Mesothelial cell of epicardium (in vitro differentiated cells): ENCODE measurements around the gene JPT2. TPM values are rescaled to one million over a fixed set of nuclear protein-coding genes. Genes with fewer than 3 reads are reported as not detected.

Experiments
- DNase-seq, 2 experiments: peaks; one replicate each; pipeline ENCODE4 v3.0.0; 2021; ENCODE audit warnings: low spot score in 2 of 2; ENCODE audit not compliant: unreplicated experiment in 2 of 2
- H3K27ac Mint-ChIP-seq: 2 replicates; pipeline ENCODE4 v1.8.0; 2021; ENCODE audit warnings: mixed read lengths
- H3K27me3 Mint-ChIP-seq: 2 replicates; pipeline ENCODE4 v1.8.0; 2021; ENCODE audit warnings: low read depth, mixed read lengths
- H3K36me3 Mint-ChIP-seq: 2 replicates; pipeline ENCODE4 v1.8.0; 2021; ENCODE audit warnings: mixed read lengths
- H3K4me1 Mint-ChIP-seq: 2 replicates; pipeline ENCODE4 v1.8.0; 2021; ENCODE audit warnings: mixed read lengths
- H3K4me3 Mint-ChIP-seq: 2 replicates; pipeline ENCODE4 v1.8.0; 2021; ENCODE audit warnings: mild to moderate bottlenecking, moderate library complexity, mixed read lengths
- H3K9me3 Mint-ChIP-seq: 2 replicates; pipeline ENCODE4 v1.8.0; 2021; ENCODE audit warnings: mixed read lengths
- total RNA-seq: library from RNA; stranded (reverse); gene quantifications from 3 replicates; pipeline ENCODE4 v1.2.1, GENCODE V29; 2021
- TF ChIP-seq, protein P1 (sequence below): fragments of 200-600 bp; sonication (generic); IDR thresholded peaks from one replicate; pipeline ENCODE4 v1.5.0; 2021; ENCODE audit warnings: antibody characterized with exemption; ENCODE audit not compliant: unreplicated experiment

JPT2 gene
- total RNA-seq, 1 donor from 2014 or later = 72.9 TPM

DNA sequence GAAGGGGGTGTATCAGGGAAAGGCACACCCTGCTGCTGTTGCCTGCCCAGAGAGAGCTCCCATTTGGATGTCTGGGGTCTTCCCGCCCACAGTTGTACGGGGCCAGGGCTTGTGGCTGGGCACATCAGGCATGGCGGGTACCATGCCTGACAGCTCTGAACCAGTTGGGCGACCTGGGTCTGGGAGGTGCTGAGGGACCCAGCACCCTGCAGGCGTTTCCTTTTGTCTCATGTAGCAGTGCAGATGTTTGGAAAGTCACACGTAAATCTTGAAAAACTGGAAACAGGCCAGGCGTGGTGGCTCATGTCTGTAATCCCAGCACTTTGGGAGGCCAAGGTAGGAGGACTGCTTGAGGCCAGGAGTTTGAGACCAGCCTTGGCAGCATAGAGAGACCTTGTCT lies 8.4 kb upstream of the JPT2 start:
- no peaks in the 10 kb centered on the region for H3K9me3 Mint-ChIP-seq
- H3K36me3 Mint-ChIP-seq = peaks cover 41% of the 10 kb centered on the region
- no peaks in the 10 kb centered on the region for H3K4me1 Mint-ChIP-seq
- no peak for DNase-seq
- no peak overlapping the region for H3K27ac Mint-ChIP-seq
- TF ChIP-seq, protein P1, sequence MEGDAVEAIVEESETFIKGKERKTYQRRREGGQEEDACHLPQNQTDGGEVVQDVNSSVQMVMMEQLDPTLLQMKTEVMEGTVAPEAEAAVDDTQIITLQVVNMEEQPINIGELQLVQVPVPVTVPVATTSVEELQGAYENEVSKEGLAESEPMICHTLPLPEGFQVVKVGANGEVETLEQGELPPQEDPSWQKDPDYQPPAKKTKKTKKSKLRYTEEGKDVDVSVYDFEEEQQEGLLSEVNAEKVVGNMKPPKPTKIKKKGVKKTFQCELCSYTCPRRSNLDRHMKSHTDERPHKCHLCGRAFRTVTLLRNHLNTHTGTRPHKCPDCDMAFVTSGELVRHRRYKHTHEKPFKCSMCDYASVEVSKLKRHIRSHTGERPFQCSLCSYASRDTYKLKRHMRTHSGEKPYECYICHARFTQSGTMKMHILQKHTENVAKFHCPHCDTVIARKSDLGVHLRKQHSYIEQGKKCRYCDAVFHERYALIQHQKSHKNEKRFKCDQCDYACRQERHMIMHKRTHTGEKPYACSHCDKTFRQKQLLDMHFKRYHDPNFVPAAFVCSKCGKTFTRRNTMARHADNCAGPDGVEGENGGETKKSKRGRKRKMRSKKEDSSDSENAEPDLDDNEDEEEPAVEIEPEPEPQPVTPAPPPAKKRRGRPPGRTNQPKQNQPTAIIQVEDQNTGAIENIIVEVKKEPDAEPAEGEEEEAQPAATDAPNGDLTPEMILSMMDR = no peak
- no peaks in the 10 kb centered on the region for H3K27me3 Mint-ChIP-seq
- no peak overlapping the region for H3K4me3 Mint-ChIP-seq

DNA sequence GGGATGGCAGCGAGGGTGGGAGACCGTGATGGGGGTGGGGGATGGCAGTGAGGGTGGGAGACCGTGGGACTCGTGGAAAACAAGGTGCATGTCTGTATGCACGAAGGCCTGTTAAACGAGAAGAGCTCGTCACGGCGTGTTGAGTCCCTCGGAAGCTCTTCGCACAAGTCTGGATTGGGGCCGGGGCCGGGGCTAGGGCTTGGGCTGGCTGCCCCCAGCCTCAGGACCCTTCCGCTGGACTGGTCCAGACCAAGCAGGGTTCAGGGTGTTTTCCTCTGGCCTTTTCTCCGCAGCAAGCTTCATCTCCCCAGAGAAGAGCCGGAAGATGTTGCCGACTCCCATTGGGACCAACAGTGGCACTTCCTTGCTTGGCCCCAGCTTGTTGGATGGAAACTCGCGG lies 7.7 kb upstream of the JPT2 start:
- Mint-ChIP-seq H3K36me3 (peaks cover 41% of the 10 kb centered on the region), H3K27me3 (no peaks in the 10 kb centered on the region), H3K4me1 (no peaks in the 10 kb centered on the region), H3K27ac (no peak overlapping the region), H3K9me3 (no peaks in the 10 kb centered on the region), H3K4me3 (no peak overlapping the region)
- no peak for DNase-seq
- TF ChIP-seq, protein P1 = no peak

DNA sequence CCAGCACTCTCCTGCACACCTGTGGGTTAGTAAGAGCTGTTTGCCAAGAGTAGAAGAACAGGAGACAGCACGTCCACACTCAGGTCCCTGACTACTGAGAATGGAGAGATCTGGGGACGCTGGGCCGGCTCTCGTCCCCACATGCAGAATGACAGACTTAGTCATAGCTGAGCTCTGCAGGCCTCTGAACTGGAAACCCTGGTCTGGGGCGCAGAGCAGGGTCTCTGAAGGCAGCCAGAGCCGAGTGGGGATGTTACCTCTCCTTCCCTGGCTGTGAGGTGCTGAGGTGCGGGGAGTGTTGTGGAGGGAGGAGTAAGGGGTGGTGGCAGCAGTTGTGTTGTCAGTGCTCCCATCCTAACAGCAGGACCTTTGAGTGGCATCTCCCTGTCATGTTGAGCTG lies 7.2 kb upstream of the JPT2 start:
- Mint-ChIP-seq H3K9me3 (no peaks in the 10 kb centered on the region), H3K4me3 (no peak overlapping the region), H3K4me1 (no peaks in the 10 kb centered on the region), H3K27ac (no peak overlapping the region), H3K27me3 (no peaks in the 10 kb centered on the region), H3K36me3 (peaks cover 44% of the 10 kb centered on the region)
- DNase-seq = no peak
- TF ChIP-seq, protein P1 = no peak

DNA sequence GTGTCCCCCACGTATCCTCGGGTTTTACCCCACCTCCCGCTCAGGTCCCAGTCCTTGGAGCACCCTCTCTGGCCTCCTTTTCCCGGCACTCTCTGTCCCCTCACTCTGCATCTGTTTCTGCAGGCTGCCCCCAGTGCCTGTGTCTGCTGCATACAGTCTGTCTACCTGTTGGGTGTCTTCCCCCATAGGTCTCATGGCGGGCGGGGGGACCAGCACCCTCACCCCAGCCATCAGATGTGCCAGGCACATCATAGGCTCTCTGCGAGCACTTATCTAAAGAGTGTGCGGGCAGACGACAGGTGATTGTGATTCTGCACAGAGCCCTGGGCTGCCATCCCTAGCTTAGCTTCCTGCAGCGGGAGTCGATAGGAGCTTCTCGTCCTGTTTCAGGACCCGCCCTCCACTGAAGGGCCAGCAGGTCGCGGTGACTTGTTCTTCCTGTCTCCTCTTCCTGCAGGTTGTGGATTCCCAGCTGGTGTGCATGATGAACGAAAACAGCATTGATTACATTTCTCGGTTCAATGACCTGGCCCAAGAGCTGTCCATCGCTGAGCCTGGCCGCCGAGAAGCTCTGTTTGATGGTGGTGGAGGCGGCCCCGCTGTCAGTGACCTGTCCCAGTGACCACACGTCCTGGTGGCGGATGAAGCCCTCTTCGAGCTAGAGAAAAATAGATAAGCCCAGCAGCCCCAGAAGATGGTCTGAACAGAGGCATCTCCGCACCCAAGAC lies 4.5 kb upstream of the JPT2 start:
- no peak for DNase-seq
- H3K36me3 Mint-ChIP-seq = peaks cover 37% of the 10 kb centered on the region
- no peaks in the 10 kb centered on the region for H3K27me3 Mint-ChIP-seq
- H3K4me1 Mint-ChIP-seq = no peaks in the 10 kb centered on the region
- TF ChIP-seq, protein P1 = no peak
- no peak overlapping the region for H3K4me3 Mint-ChIP-seq
- no peaks in the 10 kb centered on the region for H3K9me3 Mint-ChIP-seq
- H3K27ac Mint-ChIP-seq = no peak overlapping the region

DNA sequence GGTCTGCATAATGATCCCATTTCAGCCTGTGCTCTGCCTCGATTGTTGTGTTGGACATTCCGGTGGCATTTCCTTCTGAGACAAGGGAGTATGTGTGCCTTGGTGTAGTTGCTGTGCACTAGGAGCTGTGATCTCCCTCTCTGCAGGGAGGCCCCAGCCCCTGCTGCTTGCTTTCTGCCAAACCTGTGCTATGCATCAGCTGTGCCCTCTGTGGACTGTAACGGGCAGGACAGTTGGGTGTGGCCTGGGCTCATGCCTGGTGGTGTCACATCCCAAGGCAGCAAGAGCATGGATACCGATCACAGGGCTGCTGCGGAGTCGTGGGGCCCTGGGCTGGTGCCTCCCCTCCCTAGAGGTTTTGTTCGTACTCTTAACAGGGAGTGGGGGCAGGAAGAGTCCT lies 3.8 kb upstream of the JPT2 start:
- Mint-ChIP-seq H3K4me3 (no peak overlapping the region), H3K9me3 (no peaks in the 10 kb centered on the region), H3K36me3 (peaks cover 34% of the 10 kb centered on the region), H3K4me1 (peaks cover 5% of the 10 kb centered on the region), H3K27ac (no peak overlapping the region), H3K27me3 (no peaks in the 10 kb centered on the region)
- no peak for DNase-seq
- TF ChIP-seq, protein P1 = no peak
